ENCODE data around the gene GRPEL1. TPM values are rescaled to one million over a fixed set of nuclear protein-coding genes. Genes with fewer than 3 reads are reported as not detected.

GRPEL1 gene
- polyA plus RNA-seq, 1 of the 3 experiments (the other 2 are of a cell fraction), result 29.8 TPM

DNA sequence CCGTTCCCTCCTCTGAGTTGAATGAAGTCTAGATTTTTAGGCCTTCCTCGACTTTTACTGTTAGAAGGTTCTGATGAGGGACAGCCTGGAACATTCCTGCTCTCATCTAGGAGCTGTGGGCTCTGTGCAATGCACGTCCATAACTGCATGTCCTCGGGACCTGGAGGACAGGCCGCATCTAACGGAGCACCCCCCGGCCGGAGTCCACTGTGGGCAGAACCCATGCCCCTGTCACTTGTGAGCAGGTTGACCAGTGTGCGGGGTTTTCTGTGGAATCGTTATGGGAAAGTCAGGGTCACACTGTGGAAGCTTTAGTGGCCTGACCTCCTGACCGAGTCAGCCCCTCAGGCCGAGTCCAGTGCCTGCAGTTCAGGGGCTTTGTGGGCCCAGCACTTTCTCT is 44.0 kb downstream of the GRPEL1 start:
- Histone ChIP-seq H3K27me3 (ENCODE audit: insufficient read depth) (no peaks in the 10 kb centered on the region), H3K9me2 (no peaks in the 10 kb centered on the region), H3K9me3 (no peaks in the 10 kb centered on the region), H3K36me3 (replicated peaks in 1 of 2; ENCODE audit: control insufficient read depth in 1 of 2, insufficient read depth in 2 of 2, low read length in 1 of 2) (peaks cover 7 to 9% of the 10 kb centered on the region in 2 experiments), H3K4me1 (ENCODE audit: control insufficient read depth in 1 of 2, insufficient read depth in 2 of 2, low read depth in 1 of 2, low read length in 1 of 2) (peaks cover 0 to 6% of the 10 kb centered on the region in 2 experiments; a peak in 1 of 4 replicates), H3K4me2 (no peak overlapping the region), H3K9ac (no peak overlapping the region), H3F3A (replicated peaks; ENCODE audit: insufficient read depth) (no peaks in the 10 kb centered on the region), H2AFZ (ENCODE audit: low read depth) (no peak overlapping the region), H4K20me1 (ENCODE audit: insufficient read depth) (no peaks in the 10 kb centered on the region), H3K79me2 (ENCODE audit: insufficient read depth) (no peaks in the 10 kb centered on the region; the same call in 1 of the 2 replicates), H3K27ac (ENCODE audit: low read depth in 2 of 2, low read length in 1 of 2) (no peak overlapping the region), H3K4me3 (ENCODE audit: low read depth in 2 of 2, low read length in 1 of 2) (no peak overlapping the region)
- no peak for DNase-seq
- ChIA-PET CTCF (interaction anchor here (0.8 to 1.3 kb wide), 3 partner anchors 19 to 1525 kb away, joined by 3 to 4 read pairs (median 4); partner anchors contain the start of gene TADA2B), POLR2A (no interaction called here)
- 100% methylated on average over 3 of the region's 12 CpGs for WGBS (ENCODE audit: low lambda C conversion rate)
- no peak for TF ChIP-seq FOSL2 (IDR thresholded peaks at IDR 0.05; ENCODE audit: borderline replicate concordance, low read depth)
- no peak for TF ChIP-seq ELF1 (IDR thresholded peaks at IDR 0.05)
- no peak for TF ChIP-seq GATA2 (CRISPR knock-in tag; IDR thresholded peaks at IDR 0.05)
- TF ChIP-seq, protein P1, sequence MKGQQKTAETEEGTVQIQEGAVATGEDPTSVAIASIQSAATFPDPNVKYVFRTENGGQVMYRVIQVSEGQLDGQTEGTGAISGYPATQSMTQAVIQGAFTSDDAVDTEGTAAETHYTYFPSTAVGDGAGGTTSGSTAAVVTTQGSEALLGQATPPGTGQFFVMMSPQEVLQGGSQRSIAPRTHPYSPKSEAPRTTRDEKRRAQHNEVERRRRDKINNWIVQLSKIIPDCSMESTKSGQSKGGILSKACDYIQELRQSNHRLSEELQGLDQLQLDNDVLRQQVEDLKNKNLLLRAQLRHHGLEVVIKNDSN (IDR thresholded peaks at IDR 0.05; ENCODE audit: borderline replicate concordance, low read depth), result no peak
- TF ChIP-seq, protein P2, sequence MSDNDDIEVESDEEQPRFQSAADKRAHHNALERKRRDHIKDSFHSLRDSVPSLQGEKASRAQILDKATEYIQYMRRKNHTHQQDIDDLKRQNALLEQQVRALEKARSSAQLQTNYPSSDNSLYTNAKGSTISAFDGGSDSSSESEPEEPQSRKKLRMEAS (IDR thresholded peaks at IDR 0.05; ENCODE audit: low read depth), result no peak
- TF ChIP-seq TCF12 (IDR thresholded peaks at IDR 0.05), result no peak
- TF ChIP-seq, protein P3, sequence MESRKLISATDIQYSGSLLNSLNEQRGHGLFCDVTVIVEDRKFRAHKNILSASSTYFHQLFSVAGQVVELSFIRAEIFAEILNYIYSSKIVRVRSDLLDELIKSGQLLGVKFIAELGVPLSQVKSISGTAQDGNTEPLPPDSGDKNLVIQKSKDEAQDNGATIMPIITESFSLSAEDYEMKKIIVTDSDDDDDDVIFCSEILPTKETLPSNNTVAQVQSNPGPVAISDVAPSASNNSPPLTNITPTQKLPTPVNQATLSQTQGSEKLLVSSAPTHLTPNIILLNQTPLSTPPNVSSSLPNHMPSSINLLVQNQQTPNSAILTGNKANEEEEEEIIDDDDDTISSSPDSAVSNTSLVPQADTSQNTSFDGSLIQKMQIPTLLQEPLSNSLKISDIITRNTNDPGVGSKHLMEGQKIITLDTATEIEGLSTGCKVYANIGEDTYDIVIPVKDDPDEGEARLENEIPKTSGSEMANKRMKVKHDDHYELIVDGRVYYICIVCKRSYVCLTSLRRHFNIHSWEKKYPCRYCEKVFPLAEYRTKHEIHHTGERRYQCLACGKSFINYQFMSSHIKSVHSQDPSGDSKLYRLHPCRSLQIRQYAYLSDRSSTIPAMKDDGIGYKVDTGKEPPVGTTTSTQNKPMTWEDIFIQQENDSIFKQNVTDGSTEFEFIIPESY (IDR thresholded peaks at IDR 0.05; ENCODE audit: borderline replicate concordance, low read depth), result no peak
- TF ChIP-seq CHD2 (IDR thresholded peaks at IDR 0.05; ENCODE audit: low read length, partially characterized antibody), result no peak
- TF ChIP-seq, protein P4, sequence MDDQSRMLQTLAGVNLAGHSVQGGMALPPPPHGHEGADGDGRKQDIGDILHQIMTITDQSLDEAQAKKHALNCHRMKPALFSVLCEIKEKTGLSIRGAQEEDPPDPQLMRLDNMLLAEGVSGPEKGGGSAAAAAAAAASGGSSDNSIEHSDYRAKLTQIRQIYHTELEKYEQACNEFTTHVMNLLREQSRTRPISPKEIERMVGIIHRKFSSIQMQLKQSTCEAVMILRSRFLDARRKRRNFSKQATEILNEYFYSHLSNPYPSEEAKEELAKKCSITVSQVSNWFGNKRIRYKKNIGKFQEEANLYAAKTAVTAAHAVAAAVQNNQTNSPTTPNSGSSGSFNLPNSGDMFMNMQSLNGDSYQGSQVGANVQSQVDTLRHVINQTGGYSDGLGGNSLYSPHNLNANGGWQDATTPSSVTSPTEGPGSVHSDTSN (IDR thresholded peaks at IDR 0.05), result no peak
- no peak for TF ChIP-seq YY1 (IDR thresholded peaks at IDR 0.05; ENCODE audit: low read depth)
- TF ChIP-seq, protein P5, sequence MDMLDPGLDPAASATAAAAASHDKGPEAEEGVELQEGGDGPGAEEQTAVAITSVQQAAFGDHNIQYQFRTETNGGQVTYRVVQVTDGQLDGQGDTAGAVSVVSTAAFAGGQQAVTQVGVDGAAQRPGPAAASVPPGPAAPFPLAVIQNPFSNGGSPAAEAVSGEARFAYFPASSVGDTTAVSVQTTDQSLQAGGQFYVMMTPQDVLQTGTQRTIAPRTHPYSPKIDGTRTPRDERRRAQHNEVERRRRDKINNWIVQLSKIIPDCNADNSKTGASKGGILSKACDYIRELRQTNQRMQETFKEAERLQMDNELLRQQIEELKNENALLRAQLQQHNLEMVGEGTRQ (IDR thresholded peaks at IDR 0.05; ENCODE audit: borderline replicate concordance, low read depth, low read length), result no peak
- TF ChIP-seq RCOR1 (IDR thresholded peaks at IDR 0.05; ENCODE audit: low read length), result no peak
- TF ChIP-seq, protein P6, sequence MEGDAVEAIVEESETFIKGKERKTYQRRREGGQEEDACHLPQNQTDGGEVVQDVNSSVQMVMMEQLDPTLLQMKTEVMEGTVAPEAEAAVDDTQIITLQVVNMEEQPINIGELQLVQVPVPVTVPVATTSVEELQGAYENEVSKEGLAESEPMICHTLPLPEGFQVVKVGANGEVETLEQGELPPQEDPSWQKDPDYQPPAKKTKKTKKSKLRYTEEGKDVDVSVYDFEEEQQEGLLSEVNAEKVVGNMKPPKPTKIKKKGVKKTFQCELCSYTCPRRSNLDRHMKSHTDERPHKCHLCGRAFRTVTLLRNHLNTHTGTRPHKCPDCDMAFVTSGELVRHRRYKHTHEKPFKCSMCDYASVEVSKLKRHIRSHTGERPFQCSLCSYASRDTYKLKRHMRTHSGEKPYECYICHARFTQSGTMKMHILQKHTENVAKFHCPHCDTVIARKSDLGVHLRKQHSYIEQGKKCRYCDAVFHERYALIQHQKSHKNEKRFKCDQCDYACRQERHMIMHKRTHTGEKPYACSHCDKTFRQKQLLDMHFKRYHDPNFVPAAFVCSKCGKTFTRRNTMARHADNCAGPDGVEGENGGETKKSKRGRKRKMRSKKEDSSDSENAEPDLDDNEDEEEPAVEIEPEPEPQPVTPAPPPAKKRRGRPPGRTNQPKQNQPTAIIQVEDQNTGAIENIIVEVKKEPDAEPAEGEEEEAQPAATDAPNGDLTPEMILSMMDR (IDR thresholded peaks at IDR 0.05), result no peak
- TF ChIP-seq RAD21 (IDR thresholded peaks at IDR 0.05; ENCODE audit: low read length), result no peak
- TF ChIP-seq EP300 (IDR thresholded peaks at IDR 0.05; ENCODE audit: borderline replicate concordance in 1 of 2, low read depth in 1 of 2, low read length in 1 of 2), result no peak
- TF ChIP-seq, protein P7, sequence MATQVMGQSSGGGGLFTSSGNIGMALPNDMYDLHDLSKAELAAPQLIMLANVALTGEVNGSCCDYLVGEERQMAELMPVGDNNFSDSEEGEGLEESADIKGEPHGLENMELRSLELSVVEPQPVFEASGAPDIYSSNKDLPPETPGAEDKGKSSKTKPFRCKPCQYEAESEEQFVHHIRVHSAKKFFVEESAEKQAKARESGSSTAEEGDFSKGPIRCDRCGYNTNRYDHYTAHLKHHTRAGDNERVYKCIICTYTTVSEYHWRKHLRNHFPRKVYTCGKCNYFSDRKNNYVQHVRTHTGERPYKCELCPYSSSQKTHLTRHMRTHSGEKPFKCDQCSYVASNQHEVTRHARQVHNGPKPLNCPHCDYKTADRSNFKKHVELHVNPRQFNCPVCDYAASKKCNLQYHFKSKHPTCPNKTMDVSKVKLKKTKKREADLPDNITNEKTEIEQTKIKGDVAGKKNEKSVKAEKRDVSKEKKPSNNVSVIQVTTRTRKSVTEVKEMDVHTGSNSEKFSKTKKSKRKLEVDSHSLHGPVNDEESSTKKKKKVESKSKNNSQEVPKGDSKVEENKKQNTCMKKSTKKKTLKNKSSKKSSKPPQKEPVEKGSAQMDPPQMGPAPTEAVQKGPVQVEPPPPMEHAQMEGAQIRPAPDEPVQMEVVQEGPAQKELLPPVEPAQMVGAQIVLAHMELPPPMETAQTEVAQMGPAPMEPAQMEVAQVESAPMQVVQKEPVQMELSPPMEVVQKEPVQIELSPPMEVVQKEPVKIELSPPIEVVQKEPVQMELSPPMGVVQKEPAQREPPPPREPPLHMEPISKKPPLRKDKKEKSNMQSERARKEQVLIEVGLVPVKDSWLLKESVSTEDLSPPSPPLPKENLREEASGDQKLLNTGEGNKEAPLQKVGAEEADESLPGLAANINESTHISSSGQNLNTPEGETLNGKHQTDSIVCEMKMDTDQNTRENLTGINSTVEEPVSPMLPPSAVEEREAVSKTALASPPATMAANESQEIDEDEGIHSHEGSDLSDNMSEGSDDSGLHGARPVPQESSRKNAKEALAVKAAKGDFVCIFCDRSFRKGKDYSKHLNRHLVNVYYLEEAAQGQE (IDR thresholded peaks at IDR 0.05; ENCODE audit: low read depth, low read length), result no peak
- TF ChIP-seq EZH2phosphoT487 (IDR thresholded peaks at IDR 0.05; ENCODE audit: borderline replicate concordance, low read depth), result no peak
- no peak for TF ChIP-seq MEF2A (IDR thresholded peaks at IDR 0.05; ENCODE audit: borderline replicate concordance, low read depth)
- no peak for TF ChIP-seq TEAD4 (IDR thresholded peaks at IDR 0.05; ENCODE audit: borderline replicate concordance, insufficient read depth)

Measured in SK-N-SH (cell line).